SU-DHL-6 (cell line): ENCODE results near the gene C20orf204.

Source experiments
- H2AFZ ChIP-seq: fragments of 200-600 bp; sonication (generic); 2 replicates; pipeline ENCODE4 v1.6.1; 2014; ENCODE audit warnings: low read depth, mild to moderate bottlenecking, moderate library complexity, mixed read lengths, antibody characterized with exemption, low read length; ENCODE audit not compliant: severe bottlenecking
- H3F3A ChIP-seq: fragments of 200-600 bp; shearing (Covaris generic); 2 replicates; pipeline ENCODE4 v1.6.0; 2016; ENCODE audit warnings: antibody characterized with exemption, mild to moderate bottlenecking; ENCODE audit not compliant: insufficient read depth
- H3K27ac ChIP-seq: fragments of 200-600 bp; sonication (generic); 2 replicates; pipeline ENCODE4 v1.5.1; 2016; ENCODE audit warnings: low read depth, mild to moderate bottlenecking, low read length, moderate library complexity, mixed read lengths
- H3K27me3 ChIP-seq: fragments of 200-600 bp; sonication (generic), shearing (Covaris generic); 2 replicates; pipeline ENCODE4 v1.6.0; 2014; ENCODE audit warnings: mild to moderate bottlenecking, low read length
- H3K36me3 ChIP-seq: fragments of 200-600 bp; sonication (generic); 2 replicates; pipeline ENCODE4 v1.6.1; 2014; ENCODE audit warnings: mild to moderate bottlenecking, low read length, mixed read lengths
- H3K4me2 ChIP-seq: fragments of 300-600, 200-600 bp; shearing (Covaris generic), sonication (generic); 2 replicates; pipeline ENCODE4 v1.6.0; 2014; ENCODE audit warnings: low read length, low read depth, mild to moderate bottlenecking; ENCODE audit not compliant: poor library complexity, severe bottlenecking
- H3K4me3 ChIP-seq: fragments of 200-600 bp; sonication (generic); 2 replicates; pipeline ENCODE4 v1.5.1; 2014; ENCODE audit warnings: antibody characterized with exemption, low read length, mild to moderate bottlenecking, mixed read lengths; ENCODE audit not compliant: insufficient read depth, poor library complexity, severe bottlenecking
- H3K79me2 ChIP-seq: fragments of 200-600 bp; sonication (generic); 2 replicates; pipeline ENCODE4 v1.6.1; 2014; ENCODE audit warnings: mild to moderate bottlenecking, low read length, moderate library complexity; ENCODE audit not compliant: insufficient read depth
- H3K9ac ChIP-seq: fragments of 200-600 bp; sonication (generic); 2 replicates; pipeline ENCODE4 v1.7.0; 2014; ENCODE audit warnings: mild to moderate bottlenecking, low read length
- H3K9me2 ChIP-seq: fragments of 200-600 bp; sonication (generic); replicated peaks from 2 replicates; pipeline ENCODE4 v1.6.1; 2014; ENCODE audit warnings: low read length; ENCODE audit not compliant: insufficient read depth
- H3K9me3 ChIP-seq: fragments of 200-600 bp; sonication (generic); 2 replicates; pipeline ENCODE4 v1.6.1; 2014; ENCODE audit warnings: low read length, mixed read lengths; ENCODE audit not compliant: insufficient read depth
- H4K20me1 ChIP-seq: fragments of 200-600 bp; sonication (generic); 2 replicates; pipeline ENCODE4 v1.6.1; 2014; ENCODE audit warnings: low read depth, mild to moderate bottlenecking, antibody characterized with exemption, low read length, moderate library complexity, mixed read lengths
- CTCF ChIP-seq: fragments of 200-600 bp; sonication (generic); IDR thresholded peaks from one replicate; pipeline ENCODE4 v1.5.1; 2017; ENCODE audit warnings: antibody characterized with exemption, mild to moderate bottlenecking, low read length, moderate library complexity; ENCODE audit not compliant: insufficient read depth, poor library complexity, severe bottlenecking
- EZH2phosphoT487 ChIP-seq: fragments of 200-600 bp; sonication (generic), shearing (Covaris generic); conservative IDR thresholded peaks from 2 replicates; pipeline ENCODE4 v1.6.1; 2018; ENCODE audit warnings: mild to moderate bottlenecking, antibody characterized with exemption, low read length, moderate library complexity, mixed read lengths

Gene C20orf204

GRCh38 chr20:64021124-64021975 lies 14.6 kb upstream of the C20orf204 start:
- Histone ChIP-seq H3K9me3 (no peaks in the 10 kb centered on the region), H3K9ac (no peak overlapping the region), H3K4me2 (no peak overlapping the region), H3K36me3 (no peaks in the 10 kb centered on the region), H3K9me2 (no peaks in the 10 kb centered on the region), H3K27me3 (no peaks in the 10 kb centered on the region), H3K79me2 (no peaks in the 10 kb centered on the region), H2AFZ (no peak overlapping the region), H4K20me1 (no peaks in the 10 kb centered on the region), H3K27ac (no peak overlapping the region), H3K4me3 (no peak overlapping the region), H3F3A (no peaks in the 10 kb centered on the region)
- TF ChIP-seq EZH2phosphoT487 (no peak), CTCF (no peak)

GRCh38 chr20:64022671-64023360 lies 13.2 kb upstream of the C20orf204 start:
- no peaks in the 10 kb centered on the region for H3K9me3 ChIP-seq
- no peak overlapping the region for H3K4me2 ChIP-seq
- no peak overlapping the region for H3K9ac ChIP-seq
- H3K9me2 ChIP-seq = no peaks in the 10 kb centered on the region
- H3K27ac ChIP-seq = no peak overlapping the region
- TF ChIP-seq EZH2phosphoT487 (no peak), CTCF (no peak)
- H2AFZ ChIP-seq = no peak overlapping the region
- no peaks in the 10 kb centered on the region for H4K20me1 ChIP-seq
- no peaks in the 10 kb centered on the region for H3K79me2 ChIP-seq
- H3K27me3 ChIP-seq = no peaks in the 10 kb centered on the region
- H3K36me3 ChIP-seq = no peaks in the 10 kb centered on the region
- no peaks in the 10 kb centered on the region for H3F3A ChIP-seq
- no peak overlapping the region for H3K4me3 ChIP-seq

GRCh38 chr20:64023361-64024140 lies 12.4 kb upstream of the C20orf204 start:
- Histone ChIP-seq H3F3A (no peaks in the 10 kb centered on the region), H3K9me2 (no peaks in the 10 kb centered on the region), H4K20me1 (no peaks in the 10 kb centered on the region), H3K79me2 (no peaks in the 10 kb centered on the region), H3K9me3 (no peaks in the 10 kb centered on the region), H2AFZ (no peak overlapping the region), H3K36me3 (no peaks in the 10 kb centered on the region), H3K9ac (no peak overlapping the region), H3K27me3 (no peaks in the 10 kb centered on the region), H3K4me3 (no peak overlapping the region), H3K4me2 (no peak overlapping the region), H3K27ac (no peak overlapping the region)
- TF ChIP-seq EZH2phosphoT487 (no peak), CTCF (no peak)
